Liver (tissue), 9 donors: Measurements from ENCODE around the gene MAPK8. TPM values are rescaled to one million over a fixed set of nuclear protein-coding genes. Genes with fewer than 3 reads are reported as not detected.

Source experiments
- DNase-seq: peaks from one replicate; pipeline ENCODE4 v3.0.0-alpha.2; 2017; ENCODE audit warnings: low spot score
- H3K27ac ChIP-seq, 2 donors: one replicate each; pipeline ENCODE4 v1.7.0; 2013; ENCODE audit warnings: inconsistent platforms in 2 of 2, low read length in 2 of 2, control low read depth in 1 of 2, low read depth in 1 of 2, mild to moderate bottlenecking in 1 of 2
- H3K27me3 ChIP-seq, 4 donors: one replicate each; pipeline versions ENCODE4 v1.6.1 to v1.7.0; 2013; ENCODE audit warnings: low read length in 3 of 4, inconsistent platforms in 1 of 4, mild to moderate bottlenecking in 1 of 4, moderate library complexity in 1 of 4; ENCODE audit not compliant: control insufficient read depth in 4 of 4, insufficient read depth in 4 of 4
- H3K36me3 ChIP-seq, 4 donors: one replicate each; pipeline versions ENCODE4 v1.6.1 to v1.7.0; 2013; ENCODE audit warnings: low read length in 3 of 4, mild to moderate bottlenecking in 3 of 4, low read depth in 1 of 4, moderate library complexity in 1 of 4; ENCODE audit not compliant: control insufficient read depth in 4 of 4, insufficient read depth in 3 of 4
- H3K4me1 ChIP-seq, 4 donors: one replicate each; pipeline versions ENCODE4 v1.6.1 to v1.7.0; 2013; ENCODE audit warnings: low read length in 3 of 4, mild to moderate bottlenecking in 3 of 4, moderate library complexity in 1 of 4; ENCODE audit not compliant: control insufficient read depth in 4 of 4, insufficient read depth in 4 of 4
- H3K4me3 ChIP-seq, 3 donors: one replicate each; pipeline versions ENCODE4 v1.6.1 to v1.7.0; 2013; ENCODE audit warnings: low read length in 3 of 3, control low read depth in 1 of 3, low read depth in 1 of 3, mild to moderate bottlenecking in 1 of 3
- H3K9ac ChIP-seq, 2 donors: one replicate each; pipeline ENCODE4 v1.7.0; 2013; ENCODE audit warnings: low read length in 2 of 2, mild to moderate bottlenecking in 2 of 2, moderate library complexity in 2 of 2, control low read depth in 1 of 2, low read depth in 1 of 2
- H3K9me3 ChIP-seq, 4 donors: one replicate each; pipeline versions ENCODE4 v1.6.1 to v1.7.0; 2013; ENCODE audit warnings: low read length in 3 of 4; ENCODE audit not compliant: control insufficient read depth in 4 of 4
- EGR1 ChIP-seq, 2 donors: IDR thresholded peaks; 2 replicates each; pipeline ENCODE4 v1.6.1; 2016 to 2018; ENCODE audit warnings: antibody characterized with exemption in 2 of 2, low read depth in 2 of 2
- FOXA1 ChIP-seq: IDR thresholded peaks from 2 replicates; pipeline ENCODE4 v1.6.1; 2016; ENCODE audit warnings: antibody characterized with exemption
- GABPA ChIP-seq, 2 donors: IDR thresholded peaks in 1 of 2; conservative IDR thresholded peaks in 1 of 2; 2 replicates each; pipeline ENCODE4 v1.6.1; 2016; ENCODE audit warnings: antibody characterized with exemption in 2 of 2, mild to moderate bottlenecking in 1 of 2, moderate library complexity in 1 of 2
- HNF4A ChIP-seq, 2 donors: conservative IDR thresholded peaks; 2 replicates each; pipeline ENCODE4 v1.6.1; 2016; ENCODE audit warnings: antibody characterized with exemption in 2 of 2, mild to moderate bottlenecking in 2 of 2
- HNF4G ChIP-seq: IDR thresholded peaks from 2 replicates; pipeline ENCODE4 v1.6.1; 2016; ENCODE audit warnings: antibody characterized with exemption
- JUND ChIP-seq, 2 donors: IDR thresholded peaks; 2 replicates each; pipeline ENCODE4 v1.6.1; 2016; ENCODE audit warnings: antibody characterized with exemption in 2 of 2
- NR2F2 ChIP-seq: IDR thresholded peaks from 2 replicates; pipeline ENCODE4 v1.6.1; 2016; ENCODE audit warnings: antibody characterized with exemption
- RAD21 ChIP-seq, 2 donors: IDR thresholded peaks; 2 replicates each; pipeline ENCODE4 v1.6.1; 2016; ENCODE audit warnings: antibody characterized with exemption in 2 of 2, mild to moderate bottlenecking in 2 of 2
- RXRA ChIP-seq, 2 donors: IDR thresholded peaks; 2 replicates each; pipeline ENCODE4 v1.6.1; 2017 to 2018; ENCODE audit warnings: antibody characterized with exemption in 2 of 2, mild to moderate bottlenecking in 1 of 2
- SP1 ChIP-seq: IDR thresholded peaks from 2 replicates; pipeline ENCODE4 v1.6.1; 2018; ENCODE audit warnings: antibody characterized with exemption, mild to moderate bottlenecking
- TAF1 ChIP-seq: conservative IDR thresholded peaks from 2 replicates; pipeline ENCODE4 v1.6.1; 2016; ENCODE audit warnings: antibody characterized with exemption, mild to moderate bottlenecking
- YY1 ChIP-seq: IDR thresholded peaks from 2 replicates; pipeline ENCODE4 v1.6.1; 2016; ENCODE audit warnings: antibody characterized with exemption, mild to moderate bottlenecking
- WGBS: extraction: QIAGEN DNeasy Blood & Tissue Kit; methylation state at CpG from one replicate; pipeline ENCODE4 v1.1.7; 2013; 5-methylcytosine and 5-hydroxymethylcytosine counted together
- polyA plus RNA-seq, 2 donors: library from polyadenylated mRNA; stranded (reverse) in 1 of 2; unstranded in 1 of 2; fragments of 200-250 nt in 1 of 2; fragments of >200 nt in 1 of 2; fragmentation: Nextera tagmentation in 1 of 2; extraction: Ambion mirVana in 1 of 2; gene quantifications; one replicate each; pipeline versions ENCODE4 v1.2.1 to v1.2.3, GENCODE V29; 2013 to 2015
- total RNA-seq, 2 donors: library from RNA; depleted of rRNA; stranded (reverse); fragments of >200 nt; gene quantifications; one replicate each; pipeline ENCODE4 v1.2.3, GENCODE V29; 2014
- TF ChIP-seq, protein P1 (sequence below): IDR thresholded peaks from 2 replicates; pipeline ENCODE4 v1.6.1; 2016; ENCODE audit warnings: antibody characterized with exemption
- TF ChIP-seq, protein P2 (sequence below): IDR thresholded peaks from 2 replicates; pipeline ENCODE4 v1.6.1; 2016; ENCODE audit warnings: antibody characterized with exemption, mild to moderate bottlenecking
- TF ChIP-seq, protein P3 (sequence below): IDR thresholded peaks from 2 replicates; pipeline ENCODE4 v1.6.1; 2016; ENCODE audit warnings: antibody characterized with exemption
- TF ChIP-seq, protein P4 (sequence below): IDR thresholded peaks from 2 replicates; pipeline ENCODE4 v1.6.1; 2016; ENCODE audit warnings: antibody characterized with exemption
- donor health status: healthy.
- donor health status: healthy.
- donor health status: healthy.
- donor health status: healthy.
- donor health status: healthy.

MAPK8 gene
- total and polyA plus RNA-seq, 4 donors = 14.9 to 51.6 (median 24.8) TPM

DNA sequence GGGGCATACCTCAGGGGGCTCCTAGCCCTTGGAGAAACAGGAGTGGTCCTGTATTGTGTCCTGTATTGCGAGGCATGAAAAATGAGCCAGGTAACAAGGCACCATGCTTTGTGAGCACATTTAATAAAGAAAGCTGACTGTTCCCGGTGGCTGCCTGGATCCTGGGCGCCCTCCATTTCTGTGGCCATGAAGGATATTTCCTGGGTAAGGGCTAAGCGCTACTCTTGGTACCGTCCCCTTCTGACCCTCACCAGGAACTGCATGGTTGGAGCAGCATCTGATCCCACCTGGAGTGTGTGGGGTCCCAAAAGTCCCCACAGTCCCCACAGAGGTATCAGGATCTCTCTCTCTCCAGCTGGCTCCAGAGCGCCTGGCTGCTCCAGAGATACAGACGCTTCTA is 139.5 kb downstream of the MAPK8 start:
- Histone ChIP-seq H3K27ac (no peak overlapping the region), H3K9ac (no peak overlapping the region), H3K4me3 (no peak overlapping the region), H3K4me1 (no peaks in the 10 kb centered on the region), H3K27me3 (no peaks in the 10 kb centered on the region), H3K36me3 (no peaks in the 10 kb centered on the region), H3K9me3 (no peaks in the 10 kb centered on the region)
- TF ChIP-seq HNF4G = no peak
- TF ChIP-seq, protein P1, sequence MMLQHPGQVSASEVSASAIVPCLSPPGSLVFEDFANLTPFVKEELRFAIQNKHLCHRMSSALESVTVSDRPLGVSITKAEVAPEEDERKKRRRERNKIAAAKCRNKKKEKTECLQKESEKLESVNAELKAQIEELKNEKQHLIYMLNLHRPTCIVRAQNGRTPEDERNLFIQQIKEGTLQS = no peak
- no peak for TF ChIP-seq YY1
- TF ChIP-seq, protein P2, sequence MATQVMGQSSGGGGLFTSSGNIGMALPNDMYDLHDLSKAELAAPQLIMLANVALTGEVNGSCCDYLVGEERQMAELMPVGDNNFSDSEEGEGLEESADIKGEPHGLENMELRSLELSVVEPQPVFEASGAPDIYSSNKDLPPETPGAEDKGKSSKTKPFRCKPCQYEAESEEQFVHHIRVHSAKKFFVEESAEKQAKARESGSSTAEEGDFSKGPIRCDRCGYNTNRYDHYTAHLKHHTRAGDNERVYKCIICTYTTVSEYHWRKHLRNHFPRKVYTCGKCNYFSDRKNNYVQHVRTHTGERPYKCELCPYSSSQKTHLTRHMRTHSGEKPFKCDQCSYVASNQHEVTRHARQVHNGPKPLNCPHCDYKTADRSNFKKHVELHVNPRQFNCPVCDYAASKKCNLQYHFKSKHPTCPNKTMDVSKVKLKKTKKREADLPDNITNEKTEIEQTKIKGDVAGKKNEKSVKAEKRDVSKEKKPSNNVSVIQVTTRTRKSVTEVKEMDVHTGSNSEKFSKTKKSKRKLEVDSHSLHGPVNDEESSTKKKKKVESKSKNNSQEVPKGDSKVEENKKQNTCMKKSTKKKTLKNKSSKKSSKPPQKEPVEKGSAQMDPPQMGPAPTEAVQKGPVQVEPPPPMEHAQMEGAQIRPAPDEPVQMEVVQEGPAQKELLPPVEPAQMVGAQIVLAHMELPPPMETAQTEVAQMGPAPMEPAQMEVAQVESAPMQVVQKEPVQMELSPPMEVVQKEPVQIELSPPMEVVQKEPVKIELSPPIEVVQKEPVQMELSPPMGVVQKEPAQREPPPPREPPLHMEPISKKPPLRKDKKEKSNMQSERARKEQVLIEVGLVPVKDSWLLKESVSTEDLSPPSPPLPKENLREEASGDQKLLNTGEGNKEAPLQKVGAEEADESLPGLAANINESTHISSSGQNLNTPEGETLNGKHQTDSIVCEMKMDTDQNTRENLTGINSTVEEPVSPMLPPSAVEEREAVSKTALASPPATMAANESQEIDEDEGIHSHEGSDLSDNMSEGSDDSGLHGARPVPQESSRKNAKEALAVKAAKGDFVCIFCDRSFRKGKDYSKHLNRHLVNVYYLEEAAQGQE = no peak
- no peak for TF ChIP-seq SP1
- no peak for TF ChIP-seq JUND (IDR thresholded peaks at IDR 0.05)
- TF ChIP-seq FOXA1 = no peak
- no peak for TF ChIP-seq TAF1
- DNase-seq = no peak
- 88% methylated on average over 7 of the region's 7 CpGs for WGBS

DNA sequence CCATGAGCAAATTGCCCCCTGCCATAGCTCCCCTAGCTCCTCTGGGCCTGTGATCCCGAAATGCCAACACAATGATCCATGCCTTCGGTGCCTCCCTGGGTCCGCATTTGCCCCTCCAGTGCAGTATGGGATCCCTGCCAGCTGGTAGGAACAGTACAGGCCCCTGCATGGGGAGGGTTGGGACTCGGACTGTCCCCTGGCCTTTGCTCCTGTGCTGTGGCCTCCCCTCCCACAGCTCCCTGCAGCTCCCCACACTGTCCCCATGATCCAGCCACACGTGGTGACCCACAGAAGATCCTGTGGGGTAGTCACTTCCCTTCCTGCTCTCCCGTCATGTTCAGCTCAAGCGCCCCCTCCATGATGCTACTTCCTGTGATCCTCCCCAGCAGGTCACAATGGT is 140.3 kb downstream of the MAPK8 start:
- Histone ChIP-seq H3K4me1 (no peaks in the 10 kb centered on the region), H3K27me3 (no peaks in the 10 kb centered on the region), H3K9me3 (no peaks in the 10 kb centered on the region), H3K9ac (no peak overlapping the region), H3K27ac (no peak overlapping the region), H3K4me3 (no peak overlapping the region), H3K36me3 (no peaks in the 10 kb centered on the region)
- DNase-seq = no peak
- WGBS = 81% methylated on average over 7 of the region's 7 CpGs
- TF ChIP-seq YY1 (no peak), NR2F2 (no peak), GABPA (IDR thresholded peaks at IDR 0.05 in 1 of 2, conservative IDR thresholded peaks at IDR 0.05 in 1 of 2) (no peak)
- TF ChIP-seq, protein P3, sequence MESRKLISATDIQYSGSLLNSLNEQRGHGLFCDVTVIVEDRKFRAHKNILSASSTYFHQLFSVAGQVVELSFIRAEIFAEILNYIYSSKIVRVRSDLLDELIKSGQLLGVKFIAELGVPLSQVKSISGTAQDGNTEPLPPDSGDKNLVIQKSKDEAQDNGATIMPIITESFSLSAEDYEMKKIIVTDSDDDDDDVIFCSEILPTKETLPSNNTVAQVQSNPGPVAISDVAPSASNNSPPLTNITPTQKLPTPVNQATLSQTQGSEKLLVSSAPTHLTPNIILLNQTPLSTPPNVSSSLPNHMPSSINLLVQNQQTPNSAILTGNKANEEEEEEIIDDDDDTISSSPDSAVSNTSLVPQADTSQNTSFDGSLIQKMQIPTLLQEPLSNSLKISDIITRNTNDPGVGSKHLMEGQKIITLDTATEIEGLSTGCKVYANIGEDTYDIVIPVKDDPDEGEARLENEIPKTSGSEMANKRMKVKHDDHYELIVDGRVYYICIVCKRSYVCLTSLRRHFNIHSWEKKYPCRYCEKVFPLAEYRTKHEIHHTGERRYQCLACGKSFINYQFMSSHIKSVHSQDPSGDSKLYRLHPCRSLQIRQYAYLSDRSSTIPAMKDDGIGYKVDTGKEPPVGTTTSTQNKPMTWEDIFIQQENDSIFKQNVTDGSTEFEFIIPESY = no peak

DNA sequence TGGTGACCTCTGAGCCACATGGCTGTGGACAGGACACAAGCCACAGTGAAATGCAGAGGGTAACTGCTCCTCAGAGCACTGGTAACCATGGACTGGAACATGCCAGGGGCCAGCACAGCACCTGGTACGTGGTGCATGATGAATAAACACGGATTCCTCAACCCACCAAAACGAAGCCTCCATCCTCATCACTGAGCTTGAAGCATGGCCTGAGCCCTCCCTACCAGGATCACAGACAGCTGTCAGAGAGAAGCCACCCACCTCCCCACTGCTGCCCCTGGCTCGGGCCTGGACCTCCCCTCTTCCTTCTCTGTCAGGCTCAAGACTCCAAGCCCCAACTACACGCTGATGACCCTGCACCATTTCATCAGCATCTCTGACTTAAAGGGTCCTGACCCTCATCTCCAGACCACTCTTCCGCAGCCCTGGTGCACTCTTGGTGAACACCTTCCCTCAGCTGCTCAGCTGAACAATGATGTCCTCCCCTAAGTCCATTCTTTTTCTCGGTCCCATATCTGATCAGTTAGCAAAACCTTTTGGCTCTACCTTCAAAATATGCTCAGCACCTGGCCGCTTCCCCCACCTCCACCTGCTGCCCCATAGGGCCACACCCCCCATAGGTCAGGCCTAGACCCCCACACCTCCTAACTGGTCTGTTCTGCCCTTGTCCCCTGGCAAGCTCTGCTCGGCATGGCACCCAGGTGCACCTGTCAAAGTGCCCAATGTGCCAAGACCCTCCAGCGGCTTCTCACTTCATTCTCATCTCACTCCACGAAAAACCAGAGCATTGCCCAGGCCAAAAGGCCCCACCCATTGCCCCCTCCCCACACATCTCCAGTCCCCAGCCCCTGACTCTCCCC is 141.1 kb downstream of the MAPK8 start:
- Histone ChIP-seq H3K36me3 (no peaks in the 10 kb centered on the region), H3K4me1 (no peaks in the 10 kb centered on the region), H3K9me3 (no peaks in the 10 kb centered on the region), H3K27ac (no peak overlapping the region), H3K4me3 (no peak overlapping the region), H3K9ac (no peak overlapping the region), H3K27me3 (no peaks in the 10 kb centered on the region)
- TF ChIP-seq NR2F2 (no peak), FOXA1 (no peak), TAF1 (no peak), EGR1 (IDR thresholded peaks at IDR 0.05; ENCODE audit: low read depth in 2 of 2) (no peak), JUND (IDR thresholded peaks at IDR 0.05) (no peak), HNF4A (conservative IDR thresholded peaks at IDR 0.05) (no peak), YY1 (no peak), RAD21 (IDR thresholded peaks at IDR 0.05) (no peak), HNF4G (no peak), RXRA (IDR thresholded peaks at IDR 0.05) (no peak), SP1 (no peak)
- TF ChIP-seq, protein P3 = no peak
- TF ChIP-seq, protein P4, sequence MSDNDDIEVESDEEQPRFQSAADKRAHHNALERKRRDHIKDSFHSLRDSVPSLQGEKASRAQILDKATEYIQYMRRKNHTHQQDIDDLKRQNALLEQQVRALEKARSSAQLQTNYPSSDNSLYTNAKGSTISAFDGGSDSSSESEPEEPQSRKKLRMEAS = no peak
- no peak for DNase-seq
- 91% methylated on average over 11 of the region's 11 CpGs for WGBS
